Measurements from ENCODE around the gene PPP1R26.

DNA sequence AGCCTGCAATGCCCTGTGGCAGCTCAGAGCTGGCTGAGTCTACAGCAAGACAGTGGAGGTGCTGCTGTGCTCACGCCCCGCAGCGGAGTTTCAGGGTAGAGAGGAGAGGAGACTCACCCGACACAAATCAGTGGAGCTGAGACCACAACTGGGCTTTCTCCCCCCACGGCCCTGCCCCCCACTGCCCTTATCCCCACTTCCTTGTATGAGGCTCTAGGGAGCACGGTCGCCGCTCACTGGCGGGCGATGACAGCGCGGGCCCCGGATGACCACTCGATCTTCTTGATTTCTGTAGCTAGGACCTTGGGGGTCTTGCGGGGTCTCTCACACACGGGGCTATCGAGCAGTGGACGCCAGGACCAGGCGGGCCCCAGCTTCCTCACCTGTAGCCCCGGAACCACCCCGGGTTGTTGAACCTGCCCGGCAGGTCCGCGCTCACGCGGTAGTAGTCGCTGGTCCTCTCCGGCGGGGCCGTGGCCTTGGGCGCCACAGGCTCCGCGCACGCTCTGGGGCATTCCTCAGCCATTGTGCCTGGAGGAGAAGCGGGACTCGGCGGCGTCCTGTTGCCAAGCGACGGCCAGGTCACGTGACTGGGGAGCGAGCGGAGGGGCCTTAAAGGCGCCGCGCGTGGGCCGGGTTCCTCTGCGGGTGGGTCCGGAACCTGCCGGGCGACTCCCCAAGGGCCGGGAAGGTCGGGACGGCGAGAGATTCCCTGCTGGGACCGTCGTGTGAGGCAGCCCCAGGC lies 19.9 kb downstream of the PPP1R26 start:
- TF ChIP-seq, protein P1, sequence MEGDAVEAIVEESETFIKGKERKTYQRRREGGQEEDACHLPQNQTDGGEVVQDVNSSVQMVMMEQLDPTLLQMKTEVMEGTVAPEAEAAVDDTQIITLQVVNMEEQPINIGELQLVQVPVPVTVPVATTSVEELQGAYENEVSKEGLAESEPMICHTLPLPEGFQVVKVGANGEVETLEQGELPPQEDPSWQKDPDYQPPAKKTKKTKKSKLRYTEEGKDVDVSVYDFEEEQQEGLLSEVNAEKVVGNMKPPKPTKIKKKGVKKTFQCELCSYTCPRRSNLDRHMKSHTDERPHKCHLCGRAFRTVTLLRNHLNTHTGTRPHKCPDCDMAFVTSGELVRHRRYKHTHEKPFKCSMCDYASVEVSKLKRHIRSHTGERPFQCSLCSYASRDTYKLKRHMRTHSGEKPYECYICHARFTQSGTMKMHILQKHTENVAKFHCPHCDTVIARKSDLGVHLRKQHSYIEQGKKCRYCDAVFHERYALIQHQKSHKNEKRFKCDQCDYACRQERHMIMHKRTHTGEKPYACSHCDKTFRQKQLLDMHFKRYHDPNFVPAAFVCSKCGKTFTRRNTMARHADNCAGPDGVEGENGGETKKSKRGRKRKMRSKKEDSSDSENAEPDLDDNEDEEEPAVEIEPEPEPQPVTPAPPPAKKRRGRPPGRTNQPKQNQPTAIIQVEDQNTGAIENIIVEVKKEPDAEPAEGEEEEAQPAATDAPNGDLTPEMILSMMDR (IDR thresholded peaks at IDR 0.05), result no peak
- TF ChIP-seq, protein P2, sequence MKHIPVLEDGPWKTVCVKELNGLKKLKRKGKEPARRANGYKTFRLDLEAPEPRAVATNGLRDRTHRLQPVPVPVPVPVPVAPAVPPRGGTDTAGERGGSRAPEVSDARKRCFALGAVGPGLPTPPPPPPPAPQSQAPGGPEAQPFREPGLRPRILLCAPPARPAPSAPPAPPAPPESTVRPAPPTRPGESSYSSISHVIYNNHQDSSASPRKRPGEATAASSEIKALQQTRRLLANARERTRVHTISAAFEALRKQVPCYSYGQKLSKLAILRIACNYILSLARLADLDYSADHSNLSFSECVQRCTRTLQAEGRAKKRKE (CRISPR knock-in tag; IDR thresholded peaks at IDR 0.05; ENCODE audit: low read depth), result no peak
- TF ChIP-seq EP300 (IDR thresholded peaks at IDR 0.05) (no peak), MAFK (IDR thresholded peaks at IDR 0.05; ENCODE audit: partially characterized antibody) (no peak), CBX2 (IDR thresholded peaks at IDR 0.05; ENCODE audit: borderline replicate concordance, low read depth) (no peak), RAD21 (conservative IDR thresholded peaks at IDR 0.05 in 1 of 2, IDR thresholded peaks at IDR 0.05 in 1 of 2) (no peak), GATA3 (IDR thresholded peaks at IDR 0.05; ENCODE audit: borderline replicate concordance) (no peak), RNF2 (IDR thresholded peaks at IDR 0.05; ENCODE audit: borderline replicate concordance, low read depth) (no peak), MYC (IDR thresholded peaks at IDR 0.05; ENCODE audit: borderline replicate concordance, low read length) (no peak), POLR2A (IDR thresholded peaks at IDR 0.05; ENCODE audit: low read length) (no peak), FOSL2 (IDR thresholded peaks at IDR 0.05) (no peak), FOSL2 (CRISPR knock-in tag; IDR thresholded peaks at IDR 0.05) (no peak)
- TF ChIP-seq, protein P3, sequence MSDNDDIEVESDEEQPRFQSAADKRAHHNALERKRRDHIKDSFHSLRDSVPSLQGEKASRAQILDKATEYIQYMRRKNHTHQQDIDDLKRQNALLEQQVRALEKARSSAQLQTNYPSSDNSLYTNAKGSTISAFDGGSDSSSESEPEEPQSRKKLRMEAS (IDR thresholded peaks at IDR 0.05), result peak; percentile 46
- TF ChIP-seq, protein P4, sequence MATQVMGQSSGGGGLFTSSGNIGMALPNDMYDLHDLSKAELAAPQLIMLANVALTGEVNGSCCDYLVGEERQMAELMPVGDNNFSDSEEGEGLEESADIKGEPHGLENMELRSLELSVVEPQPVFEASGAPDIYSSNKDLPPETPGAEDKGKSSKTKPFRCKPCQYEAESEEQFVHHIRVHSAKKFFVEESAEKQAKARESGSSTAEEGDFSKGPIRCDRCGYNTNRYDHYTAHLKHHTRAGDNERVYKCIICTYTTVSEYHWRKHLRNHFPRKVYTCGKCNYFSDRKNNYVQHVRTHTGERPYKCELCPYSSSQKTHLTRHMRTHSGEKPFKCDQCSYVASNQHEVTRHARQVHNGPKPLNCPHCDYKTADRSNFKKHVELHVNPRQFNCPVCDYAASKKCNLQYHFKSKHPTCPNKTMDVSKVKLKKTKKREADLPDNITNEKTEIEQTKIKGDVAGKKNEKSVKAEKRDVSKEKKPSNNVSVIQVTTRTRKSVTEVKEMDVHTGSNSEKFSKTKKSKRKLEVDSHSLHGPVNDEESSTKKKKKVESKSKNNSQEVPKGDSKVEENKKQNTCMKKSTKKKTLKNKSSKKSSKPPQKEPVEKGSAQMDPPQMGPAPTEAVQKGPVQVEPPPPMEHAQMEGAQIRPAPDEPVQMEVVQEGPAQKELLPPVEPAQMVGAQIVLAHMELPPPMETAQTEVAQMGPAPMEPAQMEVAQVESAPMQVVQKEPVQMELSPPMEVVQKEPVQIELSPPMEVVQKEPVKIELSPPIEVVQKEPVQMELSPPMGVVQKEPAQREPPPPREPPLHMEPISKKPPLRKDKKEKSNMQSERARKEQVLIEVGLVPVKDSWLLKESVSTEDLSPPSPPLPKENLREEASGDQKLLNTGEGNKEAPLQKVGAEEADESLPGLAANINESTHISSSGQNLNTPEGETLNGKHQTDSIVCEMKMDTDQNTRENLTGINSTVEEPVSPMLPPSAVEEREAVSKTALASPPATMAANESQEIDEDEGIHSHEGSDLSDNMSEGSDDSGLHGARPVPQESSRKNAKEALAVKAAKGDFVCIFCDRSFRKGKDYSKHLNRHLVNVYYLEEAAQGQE (IDR thresholded peaks at IDR 0.05), result no peak
- TF ChIP-seq, protein P5, sequence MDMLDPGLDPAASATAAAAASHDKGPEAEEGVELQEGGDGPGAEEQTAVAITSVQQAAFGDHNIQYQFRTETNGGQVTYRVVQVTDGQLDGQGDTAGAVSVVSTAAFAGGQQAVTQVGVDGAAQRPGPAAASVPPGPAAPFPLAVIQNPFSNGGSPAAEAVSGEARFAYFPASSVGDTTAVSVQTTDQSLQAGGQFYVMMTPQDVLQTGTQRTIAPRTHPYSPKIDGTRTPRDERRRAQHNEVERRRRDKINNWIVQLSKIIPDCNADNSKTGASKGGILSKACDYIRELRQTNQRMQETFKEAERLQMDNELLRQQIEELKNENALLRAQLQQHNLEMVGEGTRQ (IDR thresholded peaks at IDR 0.05), result peak; percentile 95

Data from A549 (cell line).